Activated CD4-positive, alpha-beta T cell treated with anti-CD3 and anti-CD28 coated beads for 36 hours (primary cell): Measurements from ENCODE around the gene SARNP. TPM values are rescaled to one million over a fixed set of nuclear protein-coding genes. Genes with fewer than 3 reads are reported as not detected.
A peak's percentile ranks its signal among the peaks of the same experiment; 100 is the strongest.
"Not testable (repeated sequence)": the region's sequence is repeated elsewhere in the genome, so short reads cannot be mapped to it uniquely, and the experiment has no call there.

Experiments
- ATAC-seq: fragments of 200-7000 bp; cut with Tn5 transposase; one replicate; pipeline ENCODE4 v1.10.0; 2021; ENCODE audit warnings: mild to moderate bottlenecking, moderate library complexity
- CTCF ChIA-PET: fragments of 350-600 bp; sonication (Branson Sonifier 250); formaldehyde crosslinking; loops from one replicate; lab custom pipeline; 2021; ENCODE audit warnings: antibody characterized with exemption; lab: Charles Lee
- POLR2A ChIA-PET: fragments of 350-600 bp; sonication (Branson Sonifier 250); formaldehyde crosslinking; loops from one replicate; lab custom pipeline; 2021; ENCODE audit warnings: antibody characterized with exemption, inconsistent platforms; lab: Charles Lee
- DNase-seq: peaks from one replicate; pipeline ENCODE4 v3.0.0-alpha.2; 2020
- H3K27ac Mint-ChIP-seq: one replicate; pipeline ENCODE4 v1.8.0; 2021; ENCODE audit warnings: mixed read lengths
- H3K27me3 Mint-ChIP-seq: one replicate; pipeline ENCODE4 v1.8.0; 2021; ENCODE audit warnings: mixed read lengths
- H3K36me3 Mint-ChIP-seq: one replicate; pipeline ENCODE4 v1.8.0; 2021; ENCODE audit warnings: low read depth, mixed read lengths
- H3K4me1 Mint-ChIP-seq: one replicate; pipeline ENCODE4 v1.8.0; 2021; ENCODE audit warnings: mixed read lengths
- H3K4me3 Mint-ChIP-seq: one replicate; pipeline ENCODE4 v1.8.0; 2021; ENCODE audit warnings: mild to moderate bottlenecking, moderate library complexity, mixed read lengths
- H3K9me3 Mint-ChIP-seq: one replicate; pipeline ENCODE4 v1.8.0; 2021; ENCODE audit warnings: low read depth, mixed read lengths
- intact Hi-C, 2 experiments: fragments of 100-400 bp; cut with DNase I in 1 of 2; cut with micrococcal nuclease in 1 of 2; formaldehyde crosslinking; loops; one replicate each; pipeline versions ENCODE4 v1.14.2 to v1.15.1; 2022 to 2024; cut with DNase I, micrococcal nuclease
- total RNA-seq, 2 experiments: library from RNA; stranded (reverse); gene quantifications; one replicate each; pipeline ENCODE4 v1.2.3, GENCODE V29; 2021

The SARNP gene
- total RNA-seq, 2 experiments from 2014 or later = 111 to 114 TPM

- peaks cover 15% of the 10 kb centered on the region for H3K4me1 Mint-ChIP-seq
- H3K36me3 Mint-ChIP-seq, H3K27ac Mint-ChIP-seq, ATAC-seq, H3K9me3 Mint-ChIP-seq, DNase-seq, H3K4me3 Mint-ChIP-seq, POLR2A ChIA-PET, H3K27me3 Mint-ChIP-seq, intact Hi-C loops: not testable (repeated sequence)
- CTCF ChIA-PET = interaction anchor here (0.5 to 0.6 kb wide), 2 partner anchors 91 to 147 kb away, joined by 3 to 4 read pairs; no protein-coding TSS in a partner anchor
Observed at GRCh38 chr12:55834400-55834799, 16.9 kb upstream of the SARNP start.

GRCh38 chr12:55833056-55833455, 15.5 kb upstream of the SARNP start:
- H3K27me3 Mint-ChIP-seq = no peaks in the 10 kb centered on the region
- intact Hi-C loops = no loop called here
- POLR2A ChIA-PET = no interaction called here
- no peaks in the 10 kb centered on the region for H3K9me3 Mint-ChIP-seq
- CTCF ChIA-PET = interaction anchor here (3.1 kb wide), 1 partner anchor 15 kb away, joined by 8 read pairs; the partner anchor contains the start of genes ORMDL2 and SARNP
- H3K27ac Mint-ChIP-seq = no peak overlapping the region
- H3K4me3 Mint-ChIP-seq = no peak overlapping the region
- ATAC-seq (no peak), DNase-seq (no peak)
- H3K36me3 Mint-ChIP-seq = peaks cover 10% of the 10 kb centered on the region
- H3K4me1 Mint-ChIP-seq = peaks cover 21% of the 10 kb centered on the region

- Mint-ChIP-seq H3K4me3 (peak overlapping the region; percentile 99), H3K9me3 (no peaks in the 10 kb centered on the region), H3K27ac (no peak overlapping the region), H3K27me3 (no peaks in the 10 kb centered on the region), H3K36me3 (peaks cover 22% of the 10 kb centered on the region), H3K4me1 (peaks cover 35% of the 10 kb centered on the region)
- POLR2A ChIA-PET = interaction anchor here (0.9 kb wide), 1 partner anchor 143 kb away, joined by 3 read pairs; the partner anchor contains the start of gene RAB5B
- intact Hi-C loops = loop anchor here in 1 of 2 experiments (2.0 kb wide), 1 partner anchor 67 kb away; no protein-coding TSS in a partner anchor
- ATAC-seq (no peak), DNase-seq (no peak)
- CTCF ChIA-PET = interaction anchor here (0.7 to 3.2 kb wide), 4 partner anchors 11 to 95 kb away, joined by 3 to 20 read pairs (median 6); partner anchors contain the start of genes ORMDL2 and SARNP
Observed at GRCh38 chr12:55831447-55831815, 13.9 kb upstream of the SARNP start.

- H3K4me3 Mint-ChIP-seq = peak overlapping the region; percentile 99
- no peaks in the 10 kb centered on the region for H3K27me3 Mint-ChIP-seq
- H3K4me1 Mint-ChIP-seq = peaks cover 40% of the 10 kb centered on the region
- ATAC-seq (no peak), DNase-seq (peak; percentile 67)
- CTCF ChIA-PET = interaction anchor here (0.7 to 3.2 kb wide), 11 partner anchors 11 to 191 kb away, joined by 3 to 20 read pairs (median 4); partner anchors contain the start of genes ORMDL2 and SARNP
- peaks cover 27% of the 10 kb centered on the region for H3K36me3 Mint-ChIP-seq
- peak overlapping the region; percentile 97 for H3K27ac Mint-ChIP-seq
- intact Hi-C loops = loop anchor here in 1 of 2 experiments (2.0 kb wide), 1 partner anchor 68 kb away; no protein-coding TSS in a partner anchor
- POLR2A ChIA-PET = interaction anchor here (0.7 to 2.8 kb wide), 5 partner anchors 13 to 176 kb away, joined by 3 to 43 read pairs (median 4); partner anchors contain the start of genes ORMDL2, RAB5B and SARNP
- H3K9me3 Mint-ChIP-seq = no peaks in the 10 kb centered on the region
Observed at GRCh38 chr12:55830601-55831446, 13.3 kb upstream of the SARNP start.

- ChIA-PET CTCF (interaction anchor here (0.7 to 3.2 kb wide), 16 partner anchors 10 to 217 kb away, joined by 3 to 20 read pairs (median 4); partner anchors contain the start of genes ORMDL2 and SARNP), POLR2A (interaction anchor here (0.6 to 2.8 kb wide), 14 partner anchors 10 to 530 kb away, joined by 3 to 43 read pairs (median 4); partner anchors contain the start of genes ORMDL2, PA2G4, RAB5B and SARNP)
- no peaks in the 10 kb centered on the region for H3K27me3 Mint-ChIP-seq
- ATAC-seq = peak; percentile 37
- H3K4me1 Mint-ChIP-seq = peaks cover 46% of the 10 kb centered on the region
- peaks cover 30% of the 10 kb centered on the region for H3K36me3 Mint-ChIP-seq
- DNase-seq = peak; percentile 52
- intact Hi-C loops = loop anchor here (1.0 to 2.0 kb wide), 14 partner anchors 12 to 895 kb away; partner anchors contain the start of genes CDK2 (in 1 of the 2), MYL6B (in 1 of the 2), NABP2 (in 1 of the 2) and NACA (in 1 of the 2)
- no peaks in the 10 kb centered on the region for H3K9me3 Mint-ChIP-seq
- H3K4me3 Mint-ChIP-seq = peak overlapping the region; percentile 99
- H3K27ac Mint-ChIP-seq = peak overlapping the region; percentile 97
Observed at GRCh38 chr12:55829967-55830600, 12.6 kb upstream of the SARNP start.

- Mint-ChIP-seq H3K27ac (peak overlapping the region; percentile 84), H3K27me3 (no peaks in the 10 kb centered on the region), H3K36me3 (peaks cover 39% of the 10 kb centered on the region), H3K9me3 (no peaks in the 10 kb centered on the region), H3K4me3 (peak overlapping the region; percentile 99), H3K4me1 (peaks cover 61% of the 10 kb centered on the region)
- DNase-seq (no peak), ATAC-seq (no peak)
- ChIA-PET CTCF (interaction anchor here (3.2 kb wide), 1 partner anchor 90 kb away, joined by 20 read pairs; no protein-coding TSS in a partner anchor), POLR2A (interaction anchor here (2.8 kb wide), 1 partner anchor 11 kb away, joined by 43 read pairs; the partner anchor contains the start of genes ORMDL2 and SARNP)
- intact Hi-C loops = no loop called here
Observed at GRCh38 chr12:55828357-55828756, 10.8 kb upstream of the SARNP start.

- Mint-ChIP-seq H3K27ac (peak overlapping the region; percentile 84), H3K4me1 (peaks cover 66% of the 10 kb centered on the region), H3K9me3 (no peaks in the 10 kb centered on the region), H3K4me3 (peak overlapping the region; percentile 99), H3K27me3 (no peaks in the 10 kb centered on the region), H3K36me3 (peaks cover 44% of the 10 kb centered on the region)
- DNase-seq (no peak), ATAC-seq (no peak)
- intact Hi-C loops = no loop called here
- ChIA-PET CTCF (interaction anchor here (1.3 kb wide), 1 partner anchor 99 kb away, joined by 4 read pairs; no protein-coding TSS in a partner anchor), POLR2A (interaction anchor here (1.7 kb wide), 1 partner anchor 10 kb away, joined by 4 read pairs; the partner anchor contains the start of genes ORMDL2 and SARNP)
Observed at GRCh38 chr12:55827806-55828205, 10.3 kb upstream of the SARNP start.

- no peaks in the 10 kb centered on the region for H3K9me3 Mint-ChIP-seq
- no peaks in the 10 kb centered on the region for H3K27me3 Mint-ChIP-seq
- DNase-seq (peak; percentile 45), ATAC-seq (peak; percentile 14)
- peak overlapping the region; percentile 85 for H3K27ac Mint-ChIP-seq
- ChIA-PET CTCF (interaction anchor here (0.6 to 3.2 kb wide), 9 partner anchors 63 to 225 kb away, joined by 3 to 16 read pairs (median 4); no protein-coding TSS in a partner anchor), POLR2A (interaction anchor here (0.7 to 1.2 kb wide), 4 partner anchors 13 to 111 kb away, joined by 3 to 4 read pairs (median 3); no protein-coding TSS in a partner anchor)
- H3K4me3 Mint-ChIP-seq = peak overlapping the region; percentile 46
- intact Hi-C loops = no loop called here
- H3K4me1 Mint-ChIP-seq = peaks cover 62% of the 10 kb centered on the region
- H3K36me3 Mint-ChIP-seq = peaks cover 56% of the 10 kb centered on the region
Observed at GRCh38 chr12:55824726-55825125, 7.2 kb upstream of the SARNP start.

GRCh38 chr12:55823419-55823818, 5.9 kb upstream of the SARNP start:
- H3K27ac Mint-ChIP-seq = peak overlapping the region; percentile 85
- no peaks in the 10 kb centered on the region for H3K27me3 Mint-ChIP-seq
- DNase-seq = no peak
- intact Hi-C loops = no loop called here
- ATAC-seq = no peak
- H3K4me3 Mint-ChIP-seq = no peak overlapping the region
- ChIA-PET CTCF (interaction anchor here (0.6 to 3.2 kb wide), 9 partner anchors 42 to 238 kb away, joined by 3 to 16 read pairs (median 3); no protein-coding TSS in a partner anchor), POLR2A (interaction anchor here (0.6 kb wide), 1 partner anchor 433 kb away, joined by 3 read pairs; no protein-coding TSS in a partner anchor)
- peaks cover 72% of the 10 kb centered on the region for H3K4me1 Mint-ChIP-seq
- H3K36me3 Mint-ChIP-seq = peaks cover 58% of the 10 kb centered on the region
- no peaks in the 10 kb centered on the region for H3K9me3 Mint-ChIP-seq

GRCh38 chr12:55822228-55822627, 4.7 kb upstream of the SARNP start:
- CTCF ChIA-PET = interaction anchor here (1.0 to 1.4 kb wide), 2 partner anchors 104 to 127 kb away, joined by 3 read pairs; no protein-coding TSS in a partner anchor
- DNase-seq = no peak
- Mint-ChIP-seq H3K36me3 (peaks cover 47% of the 10 kb centered on the region), H3K9me3 (no peaks in the 10 kb centered on the region), H3K4me3 (no peak overlapping the region), H3K27me3 (no peaks in the 10 kb centered on the region), H3K27ac (peak overlapping the region; percentile 85), H3K4me1 (peaks cover 61% of the 10 kb centered on the region)
- POLR2A ChIA-PET = interaction anchor here (0.6 kb wide), 1 partner anchor 145 kb away, joined by 4 read pairs; no protein-coding TSS in a partner anchor
- no peak for ATAC-seq
- intact Hi-C loops = no loop called here
